IMR-90 (cell line): Measurements from ENCODE around the gene MUC21. TPM values are rescaled to one million over a fixed set of nuclear protein-coding genes. Genes with fewer than 3 reads are reported as not detected.

Experiments
- ATAC-seq: fragments of 200-7000 bp; cut with Tn5 transposase; 2 replicates; pipeline ENCODE4 v1.9.1; 2020; ENCODE audit warnings: low read depth, mild to moderate bottlenecking, moderate library complexity
- BruUV-seq: library from RNA; stranded (reverse); fragments of 400-500 nt; replicated peaks from 2 replicates; lab custom pipeline; 2021; lab: Mats Ljungman, UMichigan
- CTCF ChIA-PET: fragments of 300-600 bp; formaldehyde crosslinking; extraction: SDS; loops from one replicate; lab custom pipeline; 2021; ENCODE audit warnings: antibody characterized with exemption; lab: Yijun Ruan, JAX
- POLR2A ChIA-PET: fragments of 300-600 bp; sonication (Branson Sonifier 250); formaldehyde crosslinking; loops from one replicate; lab custom pipeline; 2022; ENCODE audit warnings: antibody characterized with exemption; ENCODE audit not compliant: unreplicated experiment; lab: Charles Lee
- DNase-seq: peaks from one replicate; pipeline ENCODE4 v3.0.0; 2013
- H2AFZ ChIP-seq: replicated peaks from 2 replicates; pipeline ENCODE3; 2013; ENCODE audit warnings: low read length, mild to moderate bottlenecking; ENCODE audit not compliant: poor library complexity
- H2AK5ac ChIP-seq: 2 replicates; pipeline ENCODE4 v1.6.1; 2013; ENCODE audit warnings: low read depth, low read length, inconsistent platforms
- H2AK9ac ChIP-seq: replicated peaks from 2 replicates; pipeline ENCODE3; 2013; ENCODE audit warnings: mild to moderate bottlenecking, low read depth, low read length, moderate library complexity; ENCODE audit not compliant: poor library complexity
- H2BK120ac ChIP-seq: 2 replicates; pipeline ENCODE4 v1.6.1; 2013; ENCODE audit warnings: low read depth, low read length, inconsistent platforms
- H2BK15ac ChIP-seq: 3 replicates; pipeline ENCODE4 v1.6.1; 2013; ENCODE audit warnings: low read depth, low read length, inconsistent platforms
- H2BK20ac ChIP-seq: 2 replicates; pipeline ENCODE4 v1.6.1; 2013; ENCODE audit warnings: low read depth, mild to moderate bottlenecking, inconsistent platforms, low read length, moderate library complexity
- H2BK5ac ChIP-seq: 2 replicates; pipeline ENCODE4 v1.6.1; 2013; ENCODE audit warnings: mild to moderate bottlenecking, low read depth, low read length, inconsistent platforms; ENCODE audit not compliant: poor library complexity, severe bottlenecking
- H3K14ac ChIP-seq: replicated peaks from 2 replicates; pipeline ENCODE4 v1.6.1; 2013; ENCODE audit warnings: low read depth, low read length, inconsistent platforms
- H3K18ac ChIP-seq: 2 replicates; pipeline ENCODE4 v1.6.1; 2013; ENCODE audit warnings: low read depth, low read length, control low read depth
- H3K23ac ChIP-seq: 2 replicates; pipeline ENCODE4 v1.6.1; 2013; ENCODE audit warnings: low read depth, low read length, inconsistent platforms
- H3K27ac ChIP-seq: 2 replicates; pipeline ENCODE4 v1.5.1; 2013; ENCODE audit warnings: mild to moderate bottlenecking, control low read depth, low read length; ENCODE audit not compliant: insufficient read depth
- H3K27me3 ChIP-seq: 2 replicates; pipeline ENCODE4 v1.6.1; 2013; ENCODE audit warnings: low read length; ENCODE audit not compliant: control insufficient read depth, insufficient read depth
- H3K36me3 ChIP-seq: 2 replicates; pipeline ENCODE4 v1.6.1; 2013; ENCODE audit warnings: low read length, mixed read lengths; ENCODE audit not compliant: control insufficient read depth, insufficient read depth
- H3K4ac ChIP-seq: 2 replicates; pipeline ENCODE4 v1.6.1; 2013; ENCODE audit warnings: low read depth, low read length, inconsistent platforms
- H3K4me1 ChIP-seq: 2 replicates; pipeline ENCODE4 v1.6.1; 2013; ENCODE audit warnings: low read length, mixed read lengths; ENCODE audit not compliant: control insufficient read depth, insufficient read depth
- H3K4me2 ChIP-seq: 2 replicates; pipeline ENCODE4 v1.6.1; 2013; ENCODE audit warnings: low read depth, mild to moderate bottlenecking, control low read depth, low read length, moderate library complexity
- H3K4me3 ChIP-seq: 2 replicates; pipeline ENCODE4 v1.5.1; 2013; ENCODE audit warnings: low read depth, mild to moderate bottlenecking, control low read depth, low read length, moderate library complexity; ENCODE audit not compliant: insufficient read depth
- H3K56ac ChIP-seq: 2 replicates; pipeline ENCODE4 v1.6.1; 2013; ENCODE audit warnings: low read length, inconsistent platforms; ENCODE audit not compliant: insufficient read depth; ENCODE audit errors: extremely low read depth
- H3K79me1 ChIP-seq, 2 experiments: 2 replicates each; pipeline ENCODE4 v1.6.1; 2013; ENCODE audit warnings: low read length in 2 of 2, inconsistent platforms in 1 of 2, low read depth in 1 of 2
- H3K9ac ChIP-seq: 2 replicates; pipeline ENCODE4 v1.6.1; 2013; ENCODE audit warnings: low read depth, low read length, control low read depth
- H3K9me1 ChIP-seq: 2 replicates; pipeline ENCODE4 v1.6.1; 2013; ENCODE audit warnings: low read length, inconsistent platforms; ENCODE audit not compliant: insufficient read depth
- H3K9me3 ChIP-seq: 2 replicates; pipeline ENCODE4 v1.6.1; 2013; ENCODE audit warnings: low read length; ENCODE audit not compliant: control insufficient read depth, insufficient read depth
- H4K20me1 ChIP-seq: 2 replicates; pipeline ENCODE4 v1.6.1; 2013; ENCODE audit warnings: low read length, inconsistent platforms; ENCODE audit not compliant: insufficient read depth
- H4K5ac ChIP-seq: 2 replicates; pipeline ENCODE4 v1.6.1; 2013; ENCODE audit warnings: mild to moderate bottlenecking, low read depth, low read length, control low read depth
- H4K8ac ChIP-seq, 2 experiments: 2 replicates each; pipeline ENCODE4 v1.6.1; 2013; ENCODE audit warnings: low read depth in 2 of 2, low read length in 2 of 2, control low read depth in 1 of 2, inconsistent platforms in 1 of 2
- H4K91ac ChIP-seq: 2 replicates; pipeline ENCODE4 v1.6.1; 2013; ENCODE audit warnings: low read depth, low read length, inconsistent platforms; ENCODE audit not compliant: insufficient read depth
- BHLHE40 ChIP-seq: fragments of 150-350 bp; IDR thresholded peaks from 2 replicates; pipeline ENCODE4 v1.6.1; 2016; ENCODE audit warnings: mild to moderate bottlenecking, low read depth, low read length
- CEBPB ChIP-seq: IDR thresholded peaks from 2 replicates; pipeline ENCODE4 v1.6.1; 2012; ENCODE audit warnings: low read depth, low read length, improper control_type of control experiment
- CHD1 ChIP-seq: IDR thresholded peaks from 2 replicates; pipeline ENCODE4 v1.6.1; 2012; ENCODE audit warnings: low read depth, low read length, improper control_type of control experiment
- FOS ChIP-seq: fragments of 150-350 bp; IDR thresholded peaks from 2 replicates; pipeline ENCODE4 v1.6.1; 2016; ENCODE audit warnings: low read depth, low read length
- MAFK ChIP-seq: IDR thresholded peaks from 2 replicates; pipeline ENCODE4 v1.6.1; 2012; ENCODE audit warnings: low read depth, low read length, improper control_type of control experiment
- MAZ ChIP-seq: IDR thresholded peaks from 2 replicates; pipeline ENCODE4 v1.6.1; 2012; ENCODE audit warnings: low read depth, mild to moderate bottlenecking, low read length, improper control_type of control experiment, moderate library complexity, borderline replicate concordance
- MXI1 ChIP-seq: IDR thresholded peaks from 2 replicates; pipeline ENCODE4 v1.6.1; 2012; ENCODE audit warnings: low read depth, mild to moderate bottlenecking, low read length, moderate library complexity, borderline replicate concordance
- NFE2L2 ChIP-seq: fragments of 150-350 bp; IDR thresholded peaks from 2 replicates; pipeline ENCODE4 v1.6.1; 2016; ENCODE audit warnings: low read depth, mild to moderate bottlenecking, low read length
- POLR2A ChIP-seq: IDR thresholded peaks from 2 replicates; pipeline ENCODE4 v1.6.1; 2012; ENCODE audit warnings: mild to moderate bottlenecking, low read depth, low read length
- RAD21 ChIP-seq: IDR thresholded peaks from 2 replicates; pipeline ENCODE4 v1.6.1; 2012; ENCODE audit warnings: low read length, improper control_type of control experiment
- RCOR1 ChIP-seq: IDR thresholded peaks from 2 replicates; pipeline ENCODE4 v1.6.1; 2012; ENCODE audit warnings: mild to moderate bottlenecking, low read length, improper control_type of control experiment; ENCODE audit not compliant: insufficient replicate concordance
- RFX5 ChIP-seq: IDR thresholded peaks from 2 replicates; pipeline ENCODE4 v1.8.0; 2012; ENCODE audit warnings: low read depth, mild to moderate bottlenecking, low read length, moderate library complexity
- SMC3 ChIP-seq: fragments of 150-350 bp; IDR thresholded peaks from 2 replicates; pipeline ENCODE4 v1.6.1; 2016; ENCODE audit warnings: low read depth, mild to moderate bottlenecking, antibody characterized with exemption, low read length, moderate library complexity
- WGBS, 2 experiments: methylation state at CpG; one replicate each; pipeline versions ENCODE4 v1.1.5 to v1.1.7; 2013; ENCODE audit warnings: missing lambda C conversion rate in 2 of 2; ENCODE audit not compliant: insufficient read length in 1 of 2; ENCODE audit errors: extremely low coverage in 2 of 2; 5-methylcytosine and 5-hydroxymethylcytosine counted together
- dilution Hi-C: fragments of 300-500 bp; cut with HindIII; formaldehyde crosslinking; loops from one replicate; pipeline ENCODE4 v1.14.3; 2018; ENCODE audit warnings: low sequenced_read_pairs; ENCODE audit not compliant: unreplicated experiment
- in situ Hi-C: fragments of 300-500 bp; cut with MboI; formaldehyde crosslinking; loops from 3 replicates; pipeline ENCODE4 v1.14.3; 2019; ENCODE audit warnings: low sequenced_read_pairs, inconsistent platforms, mixed read lengths
- intact Hi-C: fragments of 100-400 bp; cut with micrococcal nuclease; formaldehyde crosslinking; loops from 2 replicates; pipeline ENCODE4 v1.10.0; 2022
- polyA plus RNA-seq, 3 experiments: library from polyadenylated mRNA; depleted of rRNA; stranded (reverse); fragments of >200 nt; gene quantifications; 2 replicates each; pipeline ENCODE4 v1.2.3, GENCODE V29; 2012; ENCODE audit warnings: low replicate concordance in 1 of 3
- total RNA-seq: library from RNA; depleted of rRNA; stranded (reverse); fragments of >200 nt; gene quantifications from 2 replicates; pipeline ENCODE4 v1.2.3, GENCODE V29; 2012
- TF ChIP-seq, protein P1 (sequence below): fragments of 150-350 bp; IDR thresholded peaks from 2 replicates; pipeline ENCODE4 v1.6.1; 2016; ENCODE audit warnings: low read depth, mild to moderate bottlenecking, low read length, moderate library complexity, borderline replicate concordance
- TF ChIP-seq, protein P2 (sequence below): conservative IDR thresholded peaks from 2 replicates; pipeline ENCODE4 v1.5.1; 2012; ENCODE audit warnings: mild to moderate bottlenecking, low read depth, low read length, improper control_type of control experiment
- TF ChIP-seq, protein P3 (sequence below): fragments of 150-350 bp; IDR thresholded peaks from 2 replicates; pipeline ENCODE4 v1.6.1; 2017; ENCODE audit warnings: mild to moderate bottlenecking, antibody characterized with exemption, low read length, low read depth

The MUC21 gene
- total and polyA plus RNA-seq, 2 of the 4 experiments (the other 2 are of a cell fraction) = not detected

DNA sequence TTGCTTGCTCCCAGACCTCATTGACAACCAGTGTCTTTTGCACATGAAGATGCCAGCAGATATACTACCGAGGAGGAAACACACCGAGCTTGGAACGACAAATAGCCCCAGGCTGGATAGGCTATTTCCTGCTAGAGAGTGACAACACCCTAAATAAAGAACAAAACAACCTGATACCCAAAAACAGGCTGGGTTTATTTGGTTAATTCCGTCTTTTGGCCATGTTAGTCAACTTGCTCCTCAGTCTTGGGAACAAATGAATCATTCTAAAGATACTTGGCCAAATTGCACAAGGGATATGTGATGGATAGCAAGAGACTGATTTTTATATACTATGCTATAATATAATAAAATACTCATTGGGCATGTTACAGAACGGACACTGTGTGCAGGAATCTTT is 15.3 kb downstream of the MUC21 start:
- Histone ChIP-seq H2BK20ac (no peak overlapping the region), H2BK120ac (no peak overlapping the region), H3K36me3 (no peaks in the 10 kb centered on the region), H3K14ac (no peak overlapping the region), H3K4me3 (no peak overlapping the region), H3K4ac (no peak overlapping the region), H3K9ac (no peak overlapping the region), H4K5ac (no peak overlapping the region), H2BK15ac (no peak overlapping the region), H3K4me2 (no peak overlapping the region), H3K9me1 (no peaks in the 10 kb centered on the region), H4K91ac (no peak overlapping the region), H2BK5ac (no peak overlapping the region), H4K8ac (no peak overlapping the region), H3K23ac (no peak overlapping the region), H3K4me1 (no peaks in the 10 kb centered on the region), H3K9me3 (no peaks in the 10 kb centered on the region), H2AFZ (no peak overlapping the region), H3K18ac (no peak overlapping the region), H2AK5ac (no peak overlapping the region), H4K20me1 (no peaks in the 10 kb centered on the region), H3K56ac (no peak overlapping the region), H3K27me3 (peaks cover 5% of the 10 kb centered on the region), H2AK9ac (no peak overlapping the region), H3K27ac (no peak overlapping the region), H3K79me1 (no peaks in the 10 kb centered on the region)
- POLR2A ChIA-PET = no interaction called here
- WGBS, 2 experiments = no CpG with 5 or more reads among the region's 5 CpGs
- DNase-seq (no peak), ATAC-seq (no peak)
- intact Hi-C loops (no loop called here), in situ Hi-C loops (no loop called here), dilution Hi-C loops (no loop called here)
- TF ChIP-seq FOS (no peak), NFE2L2 (no peak), SMC3 (no peak), MAZ (no peak), BHLHE40 (no peak), RFX5 (no peak), RCOR1 (no peak), MXI1 (no peak), RAD21 (no peak), CHD1 (no peak), POLR2A (no peak), MAFK (no peak), CEBPB (no peak)
- TF ChIP-seq, protein P1, sequence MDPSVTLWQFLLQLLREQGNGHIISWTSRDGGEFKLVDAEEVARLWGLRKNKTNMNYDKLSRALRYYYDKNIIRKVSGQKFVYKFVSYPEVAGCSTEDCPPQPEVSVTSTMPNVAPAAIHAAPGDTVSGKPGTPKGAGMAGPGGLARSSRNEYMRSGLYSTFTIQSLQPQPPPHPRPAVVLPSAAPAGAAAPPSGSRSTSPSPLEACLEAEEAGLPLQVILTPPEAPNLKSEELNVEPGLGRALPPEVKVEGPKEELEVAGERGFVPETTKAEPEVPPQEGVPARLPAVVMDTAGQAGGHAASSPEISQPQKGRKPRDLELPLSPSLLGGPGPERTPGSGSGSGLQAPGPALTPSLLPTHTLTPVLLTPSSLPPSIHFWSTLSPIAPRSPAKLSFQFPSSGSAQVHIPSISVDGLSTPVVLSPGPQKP = no peak
- TF ChIP-seq, protein P2, sequence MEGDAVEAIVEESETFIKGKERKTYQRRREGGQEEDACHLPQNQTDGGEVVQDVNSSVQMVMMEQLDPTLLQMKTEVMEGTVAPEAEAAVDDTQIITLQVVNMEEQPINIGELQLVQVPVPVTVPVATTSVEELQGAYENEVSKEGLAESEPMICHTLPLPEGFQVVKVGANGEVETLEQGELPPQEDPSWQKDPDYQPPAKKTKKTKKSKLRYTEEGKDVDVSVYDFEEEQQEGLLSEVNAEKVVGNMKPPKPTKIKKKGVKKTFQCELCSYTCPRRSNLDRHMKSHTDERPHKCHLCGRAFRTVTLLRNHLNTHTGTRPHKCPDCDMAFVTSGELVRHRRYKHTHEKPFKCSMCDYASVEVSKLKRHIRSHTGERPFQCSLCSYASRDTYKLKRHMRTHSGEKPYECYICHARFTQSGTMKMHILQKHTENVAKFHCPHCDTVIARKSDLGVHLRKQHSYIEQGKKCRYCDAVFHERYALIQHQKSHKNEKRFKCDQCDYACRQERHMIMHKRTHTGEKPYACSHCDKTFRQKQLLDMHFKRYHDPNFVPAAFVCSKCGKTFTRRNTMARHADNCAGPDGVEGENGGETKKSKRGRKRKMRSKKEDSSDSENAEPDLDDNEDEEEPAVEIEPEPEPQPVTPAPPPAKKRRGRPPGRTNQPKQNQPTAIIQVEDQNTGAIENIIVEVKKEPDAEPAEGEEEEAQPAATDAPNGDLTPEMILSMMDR = no peak
- TF ChIP-seq, protein P3, sequence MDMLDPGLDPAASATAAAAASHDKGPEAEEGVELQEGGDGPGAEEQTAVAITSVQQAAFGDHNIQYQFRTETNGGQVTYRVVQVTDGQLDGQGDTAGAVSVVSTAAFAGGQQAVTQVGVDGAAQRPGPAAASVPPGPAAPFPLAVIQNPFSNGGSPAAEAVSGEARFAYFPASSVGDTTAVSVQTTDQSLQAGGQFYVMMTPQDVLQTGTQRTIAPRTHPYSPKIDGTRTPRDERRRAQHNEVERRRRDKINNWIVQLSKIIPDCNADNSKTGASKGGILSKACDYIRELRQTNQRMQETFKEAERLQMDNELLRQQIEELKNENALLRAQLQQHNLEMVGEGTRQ = no peak
- CTCF ChIA-PET = no interaction called here
- no TSS peak for BruUV-seq
